Esophagus squamous epithelium (tissue), 4 donors: ENCODE measurements around the gene TUFM.

Experiments used
- CTCF ChIP-seq, 6 experiments: fragments of 450-650 bp in 4 of 6; fragments of 200-600 bp in 2 of 6; sonication (generic) in 2 of 6; IDR thresholded peaks; one replicate each; pipeline ENCODE4 v1.5.1; 2016 to 2019; ENCODE audit warnings: antibody characterized with exemption in 6 of 6, mild to moderate bottlenecking in 4 of 6, moderate library complexity in 4 of 6
- POLR2A ChIP-seq, 4 donors: fragments of 450-650 bp; IDR thresholded peaks; one replicate each; pipeline ENCODE4 v1.6.1; 2017; ENCODE audit warnings: antibody characterized with exemption in 4 of 4, mild to moderate bottlenecking in 4 of 4, moderate library complexity in 3 of 4

- TF ChIP-seq CTCF (IDR thresholded peaks at IDR 0.05), result no peak
- no peak for TF ChIP-seq POLR2A (IDR thresholded peaks at IDR 0.05)
Measured at GRCh38 chr16:28838558-28838918, 7.6 kb downstream of the TUFM start.
